Skin of body (tissue), 2 donors: ENCODE results near the gene ZNF519. TPM values are rescaled to one million over a fixed set of nuclear protein-coding genes. Genes with fewer than 3 reads are reported as not detected.

Source experiments
- DNase-seq: peaks from one replicate; lab custom pipeline; 2025; lab: John Stamatoyannopoulos, UW
- total RNA-seq: library from RNA; depleted of rRNA; stranded (reverse); fragments of >200 nt; gene quantifications from one replicate; pipeline ENCODE4 v1.2.3, GENCODE V29; 2014

The ZNF519 gene
- total RNA-seq, 1 donor from 2014 or later: 12.1 TPM

- no peak for DNase-seq
Observed at GRCh38 chr18:14098428-14098827, 33.8 kb downstream of the ZNF519 start.

GRCh38 chr18:14097761-14098160, 34.5 kb downstream of the ZNF519 start:
- no peak for DNase-seq

- DNase-seq: no peak
Observed at GRCh38 chr18:14093307-14093915, 38.8 kb downstream of the ZNF519 start.

GRCh38 chr18:14092625-14093306, 39.5 kb downstream of the ZNF519 start:
- DNase-seq: no peak

- DNase-seq: no peak
Observed at GRCh38 chr18:14089781-14090180, 42.5 kb downstream of the ZNF519 start.

- no peak for DNase-seq
Observed at GRCh38 chr18:14089191-14089590, 43.0 kb downstream of the ZNF519 start.

GRCh38 chr18:14086458-14087231, 45.6 kb downstream of the ZNF519 start:
- DNase-seq: peak; percentile 6

- DNase-seq: no peak
Observed at GRCh38 chr18:14085770-14086457, 46.3 kb downstream of the ZNF519 start.

GRCh38 chr18:14075196-14075595, 57.0 kb downstream of the ZNF519 start:
- no peak for DNase-seq

- DNase-seq: no peak
Observed at GRCh38 chr18:14074187-14074586, 58.0 kb downstream of the ZNF519 start.

GRCh38 chr18:14053661-14054060, 78.6 kb downstream of the ZNF519 start:
- DNase-seq: no peak

Other genes starting within 250 kb of the ZNF519 start
- not detected for gene MC2R, start 216.9 kb downstream of the ZNF519 start, total RNA-seq